ENCODE data around the gene KCNK7.
"Not testable (repeated sequence)": the region's sequence is repeated elsewhere in the genome, so short reads cannot be mapped to it uniquely, and the experiment has no call there.

KCNK7 gene

DNA sequence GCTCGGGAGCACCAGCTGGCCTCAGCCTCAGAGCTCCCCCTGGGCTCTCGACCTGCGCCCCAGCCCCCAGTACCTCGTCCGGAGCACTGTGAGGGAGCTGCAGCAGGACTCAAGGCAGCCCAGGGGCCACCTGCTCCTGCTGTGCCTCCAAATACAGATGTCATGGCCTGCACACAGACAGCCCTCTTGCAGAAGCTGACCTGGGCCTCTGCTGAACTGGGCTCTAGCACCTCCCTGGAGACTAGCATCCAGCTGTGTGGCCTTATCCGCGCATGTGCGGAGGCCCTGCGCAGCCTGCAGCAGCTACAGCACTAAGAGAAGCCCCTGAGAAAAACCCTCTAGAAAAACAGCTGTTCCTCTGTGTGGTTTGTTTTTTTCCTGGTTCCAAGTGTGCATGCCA, 24.2 kb downstream of the KCNK7 start:
- no peak for DNase-seq

DNA sequence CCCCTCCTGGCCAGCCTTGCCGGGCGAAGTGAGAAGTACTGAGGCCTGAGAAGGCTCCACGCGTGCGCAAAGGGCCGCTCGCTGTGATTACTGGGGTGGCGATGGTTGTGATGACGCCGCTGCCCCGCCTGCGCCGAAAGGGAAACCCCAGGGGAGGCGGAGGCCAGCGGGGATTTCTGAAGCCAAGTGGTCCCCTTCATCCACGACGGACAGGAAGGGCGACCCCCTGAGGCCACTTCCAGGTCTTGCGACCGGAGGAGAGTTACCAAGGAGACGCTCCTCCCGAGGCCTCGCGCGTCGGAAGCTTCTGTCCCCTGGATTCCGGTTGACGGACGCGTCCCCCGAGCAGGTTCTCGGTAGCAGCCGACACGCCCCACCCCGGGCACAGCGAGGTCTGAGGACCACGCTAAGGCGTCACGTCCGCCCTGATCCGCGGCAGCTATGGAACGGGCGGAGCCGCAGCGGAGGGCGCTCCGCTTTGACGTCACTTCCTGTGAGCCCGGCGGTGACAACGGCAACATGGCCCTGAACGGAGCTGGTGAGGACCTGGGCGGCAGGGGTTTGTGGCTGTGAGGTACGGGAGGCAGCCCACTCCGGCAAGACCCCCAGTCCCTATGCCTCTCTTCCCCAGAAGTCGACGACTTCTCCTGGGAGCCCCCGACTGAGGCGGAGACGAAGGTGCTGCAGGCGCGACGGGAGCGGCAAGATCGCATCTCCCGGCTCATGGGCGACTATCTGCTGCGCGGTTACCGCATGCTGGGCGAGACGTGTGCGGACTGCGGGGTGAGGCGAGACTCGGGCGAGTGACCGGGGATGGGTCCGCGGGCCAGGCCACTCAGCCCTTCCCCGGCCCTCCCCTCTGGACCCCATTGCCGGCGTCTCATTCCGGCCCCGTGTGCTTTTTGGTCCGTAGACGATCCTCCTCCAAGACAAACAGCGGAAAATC, 25.4 kb downstream of the KCNK7 start, which contains the start of gene ZNRD2:
ZNRD2 (plus strand) TSS at position 505 of the 946 bp plus-strand sequence; CDS start at position 520, 15 bp downstream.
- DNase-seq, result peak; percentile 94 to 95

DNA sequence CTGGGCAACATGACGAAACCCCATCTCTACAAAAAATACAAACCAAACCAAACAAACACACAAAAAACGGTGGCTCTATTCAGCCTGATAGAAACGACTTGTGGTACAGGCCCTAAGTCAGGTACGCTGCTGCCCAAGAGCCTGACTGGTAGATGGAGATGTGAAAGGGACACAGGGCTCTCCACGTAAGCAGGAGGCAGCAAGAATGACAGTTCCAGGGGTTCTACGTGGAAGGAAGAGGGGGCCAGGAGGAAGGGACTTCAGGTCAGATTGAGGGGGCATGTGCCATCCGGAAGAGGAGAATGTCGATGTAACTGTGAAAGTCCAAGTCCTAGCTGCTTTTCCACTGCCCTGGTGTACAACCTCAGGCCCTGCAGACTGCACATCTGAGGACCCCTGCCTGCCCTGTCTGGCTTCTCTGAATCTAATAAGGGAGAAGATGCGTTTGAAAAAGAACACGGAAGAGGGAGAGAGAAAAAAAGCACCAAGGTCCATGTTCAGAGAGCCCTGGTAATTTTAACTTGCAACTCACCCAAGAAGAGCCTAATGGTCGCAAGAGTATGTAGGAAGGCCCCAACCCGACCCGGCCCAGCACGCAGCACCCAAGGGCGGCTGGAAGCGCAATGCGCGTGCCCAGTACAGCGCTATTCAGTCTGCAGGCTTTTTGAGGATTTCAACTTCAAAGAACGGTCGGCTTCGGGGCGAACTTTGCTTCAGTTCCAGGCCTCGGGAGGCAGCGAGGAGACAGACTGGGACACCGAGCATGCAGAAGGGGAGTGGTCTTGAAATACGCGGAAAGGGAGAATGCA, 26.2 kb downstream of the KCNK7 start:
- DNase-seq, result peak in 1 of 2 experiments; percentile 69

DNA sequence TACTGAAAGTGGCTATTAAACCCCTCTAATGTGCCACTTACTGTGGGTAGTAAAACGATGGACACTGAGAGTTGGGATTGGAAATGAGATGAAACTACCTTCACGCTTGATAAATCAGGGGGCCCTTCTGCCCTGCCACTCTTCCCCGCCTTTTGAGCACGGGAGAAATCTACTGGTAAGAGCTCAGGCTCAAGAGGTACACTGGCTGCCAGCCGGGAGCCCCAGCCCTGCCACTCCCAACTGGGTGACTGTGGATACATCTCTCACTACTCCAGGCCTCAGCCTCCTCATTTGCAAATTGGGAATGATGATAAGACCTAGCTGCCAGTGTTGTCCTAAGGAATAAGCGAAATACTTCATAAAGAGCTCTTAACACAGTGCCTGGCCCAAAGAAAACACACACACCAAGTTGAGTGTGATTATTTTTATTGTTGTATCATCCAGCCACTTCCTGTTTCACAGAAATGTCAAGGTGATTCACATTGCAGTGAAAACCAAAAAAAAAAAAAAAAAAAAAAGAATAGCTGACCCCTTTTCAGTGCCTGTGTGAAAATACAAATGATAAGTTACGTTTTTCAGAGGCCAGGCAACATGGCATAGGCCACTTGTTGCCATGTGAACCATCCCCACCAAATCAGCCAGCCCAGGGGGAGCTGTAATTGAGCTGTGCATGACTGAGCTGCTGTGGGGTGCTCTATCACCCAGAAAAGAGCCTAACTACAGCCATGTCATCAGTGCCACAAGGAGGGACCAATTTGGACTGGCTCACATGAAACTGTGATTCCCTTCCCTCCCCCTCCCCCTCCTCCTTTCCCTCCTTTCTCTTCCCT, 29.8 kb downstream of the KCNK7 start:
- no peak for DNase-seq

DNA sequence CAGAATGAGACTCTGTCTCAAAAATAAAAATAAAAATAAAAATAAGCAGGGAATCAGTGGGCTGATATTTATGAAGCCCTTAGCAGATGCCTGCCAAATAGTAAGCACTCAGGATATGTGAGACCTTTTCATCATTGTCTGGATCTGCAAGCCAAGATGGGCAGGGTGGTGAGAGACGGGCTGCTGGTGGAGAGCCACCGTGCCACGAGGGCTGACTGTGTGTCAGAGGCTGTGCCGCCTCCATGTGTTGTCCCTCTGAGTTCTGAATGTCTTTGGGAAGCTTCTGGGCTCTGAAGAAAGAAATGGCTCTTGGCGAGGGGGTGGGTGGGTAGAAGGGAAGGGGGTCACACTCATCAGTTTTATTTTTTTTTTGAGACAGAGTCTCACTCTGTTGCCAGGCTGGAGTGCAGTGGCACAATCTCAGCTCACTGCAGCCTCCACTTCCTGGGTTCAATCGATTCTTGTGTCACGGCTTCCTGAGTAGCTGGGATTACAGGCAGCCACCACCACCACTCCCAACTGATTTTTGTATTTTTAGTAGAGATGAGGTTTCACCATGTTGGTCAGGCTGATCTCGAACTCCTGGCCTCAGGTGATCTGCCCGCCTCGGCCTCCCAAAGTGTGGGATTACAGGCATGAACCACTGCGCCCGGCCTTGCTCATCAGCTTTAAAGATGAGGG, 30.6 kb downstream of the KCNK7 start:
- DNase-seq, result not testable (repeated sequence)

DNA sequence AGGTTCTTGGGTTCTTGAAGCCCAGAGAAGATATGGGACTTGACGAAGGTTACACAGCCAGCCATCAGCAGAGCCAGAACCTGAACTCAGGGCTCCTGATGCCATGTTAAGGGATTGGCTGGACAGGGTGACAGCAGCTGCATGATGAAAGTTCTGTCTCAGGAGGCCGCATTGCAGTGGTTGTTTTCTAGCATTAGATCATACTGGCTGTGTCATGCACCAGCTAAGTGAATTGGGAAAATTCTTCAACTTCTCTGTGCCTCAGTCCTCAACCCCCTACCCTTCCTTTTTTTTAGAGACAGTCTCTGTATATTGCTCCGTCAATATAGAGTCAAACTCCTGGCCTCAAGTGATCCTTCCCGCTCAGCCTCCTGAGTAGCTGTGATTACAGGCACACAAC, 32.0 kb downstream of the KCNK7 start:
- no peak for DNase-seq

DNA sequence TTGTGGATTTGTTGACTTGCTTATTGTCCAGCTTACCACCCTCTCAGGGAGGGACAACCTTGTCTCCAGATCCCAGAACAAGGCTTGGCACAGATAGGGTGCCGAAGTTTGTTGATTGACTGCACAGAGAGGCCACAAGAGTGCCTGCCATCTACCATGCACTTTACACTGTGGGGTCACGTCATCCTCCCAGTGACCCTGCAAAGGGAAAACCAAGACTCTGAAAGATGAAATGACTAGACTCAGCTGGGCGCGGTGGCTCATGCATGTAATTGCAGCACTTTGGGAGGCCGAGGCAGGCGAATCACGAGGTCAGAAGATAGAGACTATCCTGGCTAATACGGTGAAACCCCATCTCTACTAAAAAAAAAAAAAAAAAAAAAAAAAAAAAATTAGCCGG, 32.8 kb downstream of the KCNK7 start:
- DNase-seq, result no peak

DNA sequence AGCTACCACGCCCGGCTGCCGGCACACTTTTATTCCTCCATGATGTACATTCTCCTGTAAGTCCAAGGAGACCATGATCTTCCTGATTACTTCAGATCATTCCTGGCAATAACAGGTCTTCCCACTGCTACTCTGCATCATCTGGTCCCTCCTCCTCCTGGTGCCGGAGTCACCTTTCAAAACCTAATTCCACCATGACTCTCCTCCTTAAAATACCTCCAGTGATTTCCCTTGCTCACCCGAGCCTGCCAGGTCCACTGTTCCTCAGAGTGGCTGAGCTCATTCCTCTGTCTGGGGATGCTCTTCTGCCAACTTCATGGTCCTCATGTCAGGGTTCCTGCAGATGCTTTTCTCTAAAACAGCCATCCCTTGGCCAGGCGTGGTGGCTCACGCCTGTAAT, 33.6 kb downstream of the KCNK7 start:
- DNase-seq, result no peak

DNA sequence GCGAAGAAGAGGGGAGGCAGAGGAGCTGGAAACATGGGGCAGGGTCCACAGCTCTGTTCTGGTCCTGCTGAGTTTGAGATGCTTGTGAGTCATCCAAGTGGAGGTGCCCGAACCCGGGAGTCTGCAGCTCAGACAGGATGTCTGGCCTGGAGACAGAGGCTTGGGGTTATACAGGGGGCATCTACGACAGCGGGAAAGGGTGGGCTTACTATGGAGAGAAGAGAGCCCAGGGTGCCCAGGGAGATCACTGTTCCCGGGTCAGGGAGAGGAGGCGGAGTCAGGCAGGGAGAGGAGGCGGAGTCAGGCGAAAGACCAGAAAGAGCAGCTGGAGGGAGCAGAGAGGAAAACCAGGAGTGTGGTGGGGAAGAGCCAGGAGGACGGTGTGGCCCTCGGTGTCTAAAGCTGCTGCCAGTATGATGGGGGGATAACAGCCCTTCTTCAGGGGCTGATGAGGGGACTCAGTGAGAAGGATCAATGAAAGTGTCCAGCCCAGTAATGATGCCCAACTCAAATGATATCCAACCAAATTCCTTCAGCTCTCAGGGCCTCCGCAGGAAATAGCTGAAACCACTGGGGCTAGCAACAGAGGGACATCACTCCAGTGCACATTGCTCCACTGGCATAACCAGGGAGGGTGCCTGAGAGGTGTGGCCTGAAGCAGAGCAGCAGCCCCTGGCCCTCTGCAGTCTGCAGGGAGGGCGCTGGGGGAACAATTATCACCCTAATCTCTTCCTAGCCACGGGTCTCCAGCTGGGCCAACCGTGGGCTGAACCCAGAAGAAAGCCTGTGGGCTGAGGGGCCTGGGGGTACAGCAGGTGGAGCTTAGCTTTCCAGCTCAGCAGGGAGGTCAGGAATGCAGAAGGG, 34.8 kb downstream of the KCNK7 start:
- no peak for DNase-seq

DNA sequence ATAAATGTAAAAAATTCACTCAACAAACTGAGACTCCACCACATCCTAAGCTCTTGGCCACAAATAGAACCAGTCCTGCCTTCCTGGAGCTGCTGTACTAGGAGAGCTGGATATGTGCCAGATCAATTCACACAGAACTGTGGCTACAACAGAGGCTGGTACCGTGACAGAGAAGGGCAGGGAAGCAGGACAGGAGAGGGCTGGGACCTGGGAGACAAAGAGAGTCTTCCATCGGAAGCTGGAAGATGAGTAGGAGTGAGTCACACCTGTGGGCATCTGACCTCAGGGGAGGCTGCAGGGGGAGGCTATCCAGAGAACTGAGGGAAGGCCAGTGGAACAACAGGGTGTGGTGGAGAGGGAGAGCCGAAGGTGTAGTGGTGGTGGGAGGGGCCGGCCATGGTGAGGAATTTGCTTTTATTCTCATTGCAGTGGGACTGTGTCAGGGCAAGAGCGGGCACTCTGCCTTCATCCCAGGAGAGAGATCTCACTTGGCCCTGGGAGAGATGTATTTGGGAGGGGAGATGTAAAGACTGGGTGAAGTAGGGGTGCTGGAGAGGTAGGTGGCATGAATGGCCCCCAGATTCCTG, 35.6 kb downstream of the KCNK7 start:
- no peak for DNase-seq

DNA sequence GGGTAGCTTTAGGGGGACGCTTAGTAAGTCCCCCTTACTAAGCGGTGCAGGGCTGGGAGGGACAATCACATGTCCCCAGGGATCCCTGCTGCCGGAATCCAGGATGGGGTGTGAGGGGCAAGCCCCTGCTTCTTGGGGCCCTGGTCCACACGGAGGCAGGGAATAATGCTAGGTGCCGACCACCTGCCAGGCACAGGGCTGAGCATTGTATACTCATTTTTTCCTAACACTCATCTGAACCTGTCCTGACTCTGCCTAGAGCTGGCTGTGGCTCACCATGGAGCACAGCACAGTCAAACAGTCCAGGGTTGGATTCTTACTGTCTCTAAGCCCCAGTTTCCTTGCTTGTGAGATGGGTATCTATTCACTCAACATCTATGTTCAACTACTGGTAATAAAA, 36.1 kb downstream of the KCNK7 start:
- no peak for DNase-seq

DNA sequence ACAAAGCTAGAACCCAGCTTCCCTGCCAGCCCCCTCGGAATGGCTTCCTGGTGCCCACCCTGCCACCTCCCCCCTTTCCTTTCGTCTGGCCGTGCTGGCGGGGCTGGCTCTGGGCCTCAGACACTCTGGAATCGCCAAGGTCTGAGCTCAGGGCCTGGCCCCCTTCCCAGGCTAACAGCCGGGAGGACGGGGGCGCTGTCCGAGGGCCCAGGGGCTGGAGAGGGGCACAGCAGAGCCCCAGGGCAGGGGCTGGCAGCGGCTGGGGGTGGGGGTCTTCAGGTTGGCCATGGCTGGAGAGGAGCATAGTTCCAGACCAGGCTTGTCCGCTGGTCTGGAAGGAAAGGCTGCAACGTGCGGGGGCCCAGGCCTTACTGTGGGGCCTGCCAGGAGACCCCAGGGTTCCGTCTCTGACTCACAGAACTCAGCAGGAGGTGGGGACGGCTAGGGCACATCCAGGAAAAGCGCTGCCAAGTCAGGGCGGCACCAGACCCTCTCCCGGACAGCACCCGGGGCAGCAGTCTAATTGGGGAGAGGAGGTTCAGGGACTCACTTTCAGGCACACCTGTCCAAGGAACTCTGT, 36.6 kb downstream of the KCNK7 start:
- DNase-seq, result no peak

DNA sequence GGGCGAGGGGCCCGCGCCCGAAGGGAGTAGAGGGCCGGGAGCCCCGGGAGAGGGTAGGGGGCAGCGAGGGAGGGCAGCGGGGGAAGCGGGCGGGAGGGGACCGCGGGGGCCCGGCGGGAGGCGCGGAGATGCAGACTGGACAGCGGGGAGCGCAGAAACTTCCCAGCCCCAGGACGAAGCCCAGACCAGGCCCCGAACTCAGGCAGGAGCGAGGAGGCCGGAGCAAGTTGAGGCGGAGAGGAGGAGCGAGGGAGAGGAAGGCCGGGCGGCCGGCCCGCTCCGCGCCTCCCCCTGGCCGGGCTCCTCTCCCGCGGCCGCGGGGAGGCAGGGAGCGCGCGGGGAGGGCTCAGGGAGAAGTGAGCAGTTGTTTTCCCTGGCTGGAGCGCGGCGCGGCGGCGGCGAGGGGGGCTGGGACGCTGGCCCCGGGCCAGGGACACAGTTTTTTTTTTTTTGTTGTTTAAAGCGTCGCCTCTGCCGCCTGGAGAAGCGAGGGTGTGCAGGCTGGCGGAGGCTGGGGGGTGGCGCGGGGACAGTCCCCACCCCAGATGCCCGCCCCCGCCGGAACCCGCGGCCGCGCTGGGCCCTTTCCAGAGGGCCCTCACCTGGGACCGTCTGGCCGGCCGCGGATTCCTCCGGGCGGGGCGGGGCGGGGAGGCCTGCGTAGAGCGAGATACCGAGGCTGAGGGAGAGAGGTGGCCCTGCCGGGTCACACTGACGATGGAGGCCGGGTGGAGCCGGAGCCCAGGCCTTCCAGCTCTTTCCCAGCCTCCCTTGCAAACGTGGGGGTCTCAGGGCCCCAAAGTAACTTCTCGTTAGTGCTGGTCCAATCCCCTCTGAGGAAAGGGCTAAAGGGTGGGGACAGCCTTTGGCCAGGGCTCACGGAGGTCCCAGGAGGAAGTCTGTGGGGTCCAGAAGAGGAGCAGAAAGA, 37.3 kb downstream of the KCNK7 start, which contains the start of gene LTBP3:
LTBP3 (minus strand) TSS at position 358 of the 928 bp plus-strand sequence. CDS start 400 bp downstream, outside the sequence.
- DNase-seq, result peak; percentile 22 to 30

DNA sequence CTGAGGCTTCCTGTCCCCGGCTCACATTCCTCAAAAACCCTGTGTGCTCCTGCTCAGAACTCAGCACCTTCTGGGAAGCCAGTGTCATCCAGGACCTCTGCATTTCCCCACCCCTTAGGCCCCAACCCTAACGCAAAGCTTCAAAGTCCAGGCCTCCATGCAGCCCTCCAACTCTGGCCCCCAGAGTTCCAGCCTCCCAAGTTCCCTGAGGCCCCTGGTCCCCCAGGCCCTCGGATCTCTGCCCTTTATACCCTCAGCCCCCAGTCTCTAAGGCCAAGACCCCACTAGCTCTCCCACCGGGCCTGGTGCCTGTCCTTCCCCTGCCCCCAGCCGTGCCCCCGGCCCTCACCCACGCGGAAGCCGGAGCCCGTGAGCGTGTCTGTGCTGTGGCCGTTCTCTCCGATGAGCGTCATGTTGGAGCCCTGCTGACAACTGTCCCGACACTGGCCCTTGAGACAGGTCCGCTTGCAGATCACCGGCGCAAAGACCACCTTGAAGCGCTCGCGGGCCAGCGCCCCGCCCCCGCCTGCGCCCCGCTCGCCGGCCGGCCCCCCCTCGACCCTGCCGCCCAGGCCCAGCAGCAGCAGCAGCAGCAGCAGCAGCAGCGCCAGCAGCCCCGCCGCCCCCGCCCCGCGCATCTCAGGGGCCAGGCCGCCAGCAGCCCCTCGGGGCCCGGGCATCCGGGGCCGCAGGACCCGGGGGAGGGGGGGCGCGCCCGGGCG, 38.2 kb downstream of the KCNK7 start:
- DNase-seq, result no peak

DNA sequence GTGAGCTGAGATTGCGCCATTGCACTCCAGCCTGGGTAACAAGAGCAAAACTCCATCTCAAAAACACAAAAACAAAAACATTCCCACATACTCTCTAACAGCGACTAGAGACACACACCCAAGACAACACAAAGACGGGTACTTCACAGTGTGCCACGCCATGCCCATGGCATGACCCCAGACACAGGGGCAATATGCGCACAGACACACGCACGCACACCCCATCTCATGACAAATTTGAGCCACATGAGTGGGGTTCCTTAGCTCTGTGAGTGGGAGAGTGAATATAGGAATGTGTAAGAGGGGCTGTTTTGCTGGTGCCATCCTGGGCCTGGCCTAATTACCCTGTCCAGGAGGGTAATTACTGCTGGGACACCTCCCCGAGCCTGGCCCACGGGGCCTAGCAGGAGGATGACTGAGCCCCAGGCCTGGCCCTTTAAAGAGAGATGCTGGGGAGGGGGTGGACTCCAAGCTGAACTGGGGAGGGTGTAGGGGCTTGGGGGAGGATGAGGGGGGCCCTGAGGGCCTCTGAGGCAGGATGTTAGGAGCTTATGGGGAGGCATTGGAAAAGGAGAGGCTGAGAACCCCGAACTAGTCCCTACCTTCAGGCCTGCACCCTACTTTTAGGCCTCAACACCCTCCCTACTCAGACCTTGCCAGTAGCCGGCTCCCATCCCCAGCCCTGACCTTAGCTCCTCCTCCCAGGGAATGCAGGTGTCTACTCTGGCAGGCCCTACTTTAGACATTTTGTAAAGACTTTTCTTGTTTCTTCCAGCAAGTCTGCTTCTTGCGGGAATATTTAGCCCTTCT, 38.9 kb downstream of the KCNK7 start:
- no peak for DNase-seq

DNA sequence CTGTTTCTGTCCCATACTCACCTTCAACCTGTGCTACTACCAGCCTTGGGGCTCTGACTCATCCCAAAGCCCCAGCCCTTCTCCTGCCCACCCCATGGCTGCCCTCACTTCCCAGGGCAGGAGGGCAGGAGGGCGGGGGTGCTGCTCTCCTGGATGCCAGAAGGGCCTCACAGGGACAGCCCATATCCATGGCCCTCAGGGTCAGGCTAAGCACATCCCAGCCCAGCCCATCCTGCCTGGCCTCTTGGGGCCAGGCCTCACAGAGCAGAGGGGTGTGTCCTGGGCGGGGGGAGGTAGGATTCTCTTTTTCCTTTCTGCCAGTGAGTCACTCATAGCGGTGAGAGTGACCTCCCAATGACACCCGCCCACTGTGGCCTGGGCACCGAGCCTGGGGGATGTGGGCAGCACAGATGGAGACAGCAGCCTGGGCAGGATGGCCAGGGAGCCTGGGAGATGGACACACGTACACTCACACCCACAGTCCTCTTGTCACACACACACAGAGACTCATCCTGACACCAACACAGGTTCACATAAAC, 39.8 kb downstream of the KCNK7 start:
- DNase-seq, result no peak

DNA sequence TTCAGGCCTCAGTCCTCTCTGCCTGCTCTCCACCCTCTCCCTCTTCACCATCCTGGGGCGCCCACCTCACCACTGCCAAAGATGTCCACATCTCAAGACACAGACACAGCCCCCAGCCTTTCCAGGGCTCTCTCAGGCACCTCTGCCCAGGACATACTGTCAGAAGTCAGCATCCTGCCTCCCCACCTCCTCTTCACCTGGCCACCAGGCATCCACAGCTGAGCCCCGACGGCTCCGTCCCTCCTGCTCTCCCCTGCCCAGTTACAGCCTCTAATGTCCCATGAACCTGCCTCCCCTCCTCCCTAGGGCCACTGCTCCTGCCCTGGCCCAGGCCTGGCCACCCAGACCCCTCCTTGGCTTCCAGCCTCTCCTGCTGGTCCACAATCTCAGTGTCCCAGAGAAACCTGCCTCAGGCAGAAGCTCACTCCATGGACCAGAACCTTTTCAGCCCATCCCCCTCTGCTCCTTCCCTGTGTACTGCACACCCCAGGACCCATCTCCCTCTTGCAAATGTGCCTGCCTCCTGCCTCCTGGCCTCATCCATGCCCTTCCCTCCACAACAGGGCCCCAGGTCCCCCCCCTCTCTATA, 40.7 kb downstream of the KCNK7 start:
- no peak for DNase-seq
